ENCODE data around the gene EXOG.

The EXOG gene

GRCh38 chr3:38562467-38562925 is 66.4 kb downstream of the EXOG start:
- no peak overlapping the region for H3K4me2 ChIP-seq
- H2AFZ ChIP-seq (ENCODE audit: low read depth), result no peak overlapping the region
- no peaks in the 10 kb centered on the region for H3K4me1 ChIP-seq (ENCODE audit: low read depth, poor library complexity, severe bottlenecking)
- no peaks in the 10 kb centered on the region for H3K79me2 ChIP-seq (ENCODE audit: insufficient read depth, low read depth)
- no peaks in the 10 kb centered on the region for H3K36me3 ChIP-seq (ENCODE audit: insufficient read depth)
- no peak for TF ChIP-seq CTCF (conservative IDR thresholded peaks at IDR 0.05; ENCODE audit: low read depth, low read length)
- H3K27me3 ChIP-seq (ENCODE audit: insufficient read depth, low read depth), result no peaks in the 10 kb centered on the region
- H3K27ac ChIP-seq, result no peak overlapping the region
- no peaks in the 10 kb centered on the region for H4K20me1 ChIP-seq (ENCODE audit: insufficient read depth)
- no peak overlapping the region for H3K9ac ChIP-seq
- H3K4me3 ChIP-seq (IDR thresholded peaks at IDR 0.05; ENCODE audit: insufficient read depth, low read depth, low read length), result no peak overlapping the region

GRCh38 chr3:38563070-38563885 is 67.1 kb downstream of the EXOG start:
- Histone ChIP-seq H3K27ac (no peak overlapping the region), H3K79me2 (ENCODE audit: insufficient read depth, low read depth) (no peaks in the 10 kb centered on the region), H3K4me1 (ENCODE audit: low read depth, poor library complexity, severe bottlenecking) (no peaks in the 10 kb centered on the region), H3K9ac (no peak overlapping the region), H4K20me1 (ENCODE audit: insufficient read depth) (no peaks in the 10 kb centered on the region), H2AFZ (ENCODE audit: low read depth) (no peak overlapping the region), H3K36me3 (ENCODE audit: insufficient read depth) (no peaks in the 10 kb centered on the region), H3K4me2 (no peak overlapping the region), H3K27me3 (ENCODE audit: insufficient read depth, low read depth) (no peaks in the 10 kb centered on the region), H3K4me3 (IDR thresholded peaks at IDR 0.05; ENCODE audit: insufficient read depth, low read depth, low read length) (no peak overlapping the region)
- no peak for TF ChIP-seq CTCF (conservative IDR thresholded peaks at IDR 0.05; ENCODE audit: low read depth, low read length)

GRCh38 chr3:38563886-38564270 is 67.7 kb downstream of the EXOG start:
- H4K20me1 ChIP-seq (ENCODE audit: insufficient read depth), result no peaks in the 10 kb centered on the region
- no peak overlapping the region for H3K4me2 ChIP-seq
- H2AFZ ChIP-seq (ENCODE audit: low read depth), result no peak overlapping the region
- H3K27me3 ChIP-seq (ENCODE audit: insufficient read depth, low read depth), result no peaks in the 10 kb centered on the region
- no peak overlapping the region for H3K27ac ChIP-seq
- no peak overlapping the region for H3K4me3 ChIP-seq (IDR thresholded peaks at IDR 0.05; ENCODE audit: insufficient read depth, low read depth, low read length)
- no peak overlapping the region for H3K9ac ChIP-seq
- no peaks in the 10 kb centered on the region for H3K4me1 ChIP-seq (ENCODE audit: low read depth, poor library complexity, severe bottlenecking)
- TF ChIP-seq CTCF (conservative IDR thresholded peaks at IDR 0.05; ENCODE audit: low read depth, low read length), result no peak
- no peaks in the 10 kb centered on the region for H3K36me3 ChIP-seq (ENCODE audit: insufficient read depth)
- no peaks in the 10 kb centered on the region for H3K79me2 ChIP-seq (ENCODE audit: insufficient read depth, low read depth)

- no peak overlapping the region for H2AFZ ChIP-seq (ENCODE audit: low read depth)
- H3K9ac ChIP-seq, result no peak overlapping the region
- H3K27ac ChIP-seq, result no peak overlapping the region
- no peak overlapping the region for H3K4me2 ChIP-seq
- H4K20me1 ChIP-seq (ENCODE audit: insufficient read depth), result no peaks in the 10 kb centered on the region
- H3K79me2 ChIP-seq (ENCODE audit: insufficient read depth, low read depth), result no peaks in the 10 kb centered on the region
- H3K27me3 ChIP-seq (ENCODE audit: insufficient read depth, low read depth), result no peaks in the 10 kb centered on the region
- no peaks in the 10 kb centered on the region for H3K4me1 ChIP-seq (ENCODE audit: low read depth, poor library complexity, severe bottlenecking)
- no peak overlapping the region for H3K4me3 ChIP-seq (IDR thresholded peaks at IDR 0.05; ENCODE audit: insufficient read depth, low read depth, low read length)
- H3K36me3 ChIP-seq (ENCODE audit: insufficient read depth), result no peaks in the 10 kb centered on the region
- no peak for TF ChIP-seq CTCF (conservative IDR thresholded peaks at IDR 0.05; ENCODE audit: low read depth, low read length)
Observed at GRCh38 chr3:38564631-38565338, 68.6 kb downstream of the EXOG start.

Data from KMS-11 (cell line).